Neural progenitor cell (in vitro differentiated cells): ENCODE results near the gene SERPINB6. TPM values are rescaled to one million over a fixed set of nuclear protein-coding genes. Genes with fewer than 3 reads are reported as not detected.

Experiments used
- DNase-seq: peaks from one replicate; pipeline ENCODE4 v3.0.0-alpha.2; 2016; ENCODE audit warnings: low spot score
- H2AFZ ChIP-seq: fragments of 200-600 bp; sonication (generic); replicated peaks from 2 replicates; pipeline ENCODE4 v1.6.1; 2016; ENCODE audit warnings: antibody characterized with exemption
- H3F3A ChIP-seq: fragments of 200-600 bp; sonication (generic); 2 replicates; pipeline ENCODE4 v1.6.1; 2016; ENCODE audit warnings: antibody characterized with exemption, low read depth
- H3K27ac ChIP-seq: fragments of 200-600 bp; sonication (generic); 2 replicates; pipeline ENCODE4 v1.5.1; 2016; ENCODE audit warnings: mild to moderate bottlenecking
- H3K27me3 ChIP-seq: fragments of 200-600 bp; sonication (generic); 2 replicates; pipeline ENCODE4 v1.6.1; 2016; ENCODE audit warnings: mild to moderate bottlenecking, moderate library complexity
- H3K36me3 ChIP-seq: fragments of 200-600 bp; sonication (generic); 2 replicates; pipeline ENCODE4 v1.5.1; 2016
- H3K4me1 ChIP-seq: fragments of 200-600 bp; sonication (generic); 2 replicates; pipeline ENCODE4 v1.6.1; 2016; ENCODE audit warnings: mixed run types
- H3K4me2 ChIP-seq: fragments of 200-600 bp; sonication (generic); 2 replicates; pipeline ENCODE4 v1.6.1; 2016
- H3K4me3 ChIP-seq: fragments of 200-600 bp; sonication (generic); 2 replicates; pipeline ENCODE4 v1.5.1; 2016
- H3K79me2 ChIP-seq: fragments of 200-600 bp; sonication (generic); 2 replicates; pipeline ENCODE4 v1.6.1; 2016; ENCODE audit warnings: low read depth
- H3K9ac ChIP-seq: fragments of 200-600 bp; sonication (generic); 2 replicates; pipeline ENCODE4 v1.6.1; 2016
- H3K9me3 ChIP-seq: fragments of 200-600 bp; sonication (generic); 2 replicates; pipeline ENCODE4 v1.5.1; 2016; ENCODE audit warnings: low read depth
- H4K20me1 ChIP-seq: fragments of 200-600 bp; sonication (generic); 2 replicates; pipeline ENCODE4 v1.6.1; 2016; ENCODE audit warnings: low read depth
- H3K27ac Mint-ChIP-seq: 3 replicates; pipeline ENCODE4 v1.8.0; 2021; ENCODE audit warnings: mixed read lengths
- H3K27me3 Mint-ChIP-seq: 2 replicates; pipeline ENCODE4 v1.8.0; 2022; ENCODE audit warnings: low read depth, mild to moderate bottlenecking, inconsistent platforms, moderate library complexity, mixed read lengths; ENCODE audit not compliant: insufficient read depth
- H3K36me3 Mint-ChIP-seq: 3 replicates; pipeline ENCODE4 v1.8.0; 2021; ENCODE audit warnings: mixed read lengths
- H3K4me1 Mint-ChIP-seq: 3 replicates; pipeline ENCODE4 v1.8.0; 2021; ENCODE audit warnings: mixed read lengths
- H3K4me3 Mint-ChIP-seq: 3 replicates; pipeline ENCODE4 v1.8.0; 2021; ENCODE audit warnings: mild to moderate bottlenecking, moderate library complexity, mixed read lengths
- H3K9me3 Mint-ChIP-seq: 3 replicates; pipeline ENCODE4 v1.8.0; 2020; ENCODE audit warnings: mixed read lengths
- CTCF ChIP-seq: fragments of 200-600 bp; sonication (generic); IDR thresholded peaks from 2 replicates; pipeline ENCODE4 v1.5.1; 2017; ENCODE audit warnings: antibody characterized with exemption, mild to moderate bottlenecking
- EZH2 ChIP-seq: fragments of 200-600 bp; sonication (generic); IDR thresholded peaks from 2 replicates; pipeline ENCODE4 v1.6.1; 2017; ENCODE audit warnings: antibody characterized with exemption, mild to moderate bottlenecking, moderate library complexity
- EZH2phosphoT487 ChIP-seq: fragments of 200-600 bp; sonication (generic); IDR thresholded peaks from 2 replicates; pipeline ENCODE4 v1.6.1; 2017; ENCODE audit warnings: antibody characterized with exemption
- total RNA-seq: library from RNA; depleted of rRNA; stranded (reverse); fragments of >200 nt; gene quantifications from 2 replicates; pipeline ENCODE4 v1.2.3, GENCODE V29; 2015; ENCODE audit warnings: low replicate concordance

The SERPINB6 gene
- total RNA-seq, 1 donor from 2014 or later: 13.3 TPM

DNA sequence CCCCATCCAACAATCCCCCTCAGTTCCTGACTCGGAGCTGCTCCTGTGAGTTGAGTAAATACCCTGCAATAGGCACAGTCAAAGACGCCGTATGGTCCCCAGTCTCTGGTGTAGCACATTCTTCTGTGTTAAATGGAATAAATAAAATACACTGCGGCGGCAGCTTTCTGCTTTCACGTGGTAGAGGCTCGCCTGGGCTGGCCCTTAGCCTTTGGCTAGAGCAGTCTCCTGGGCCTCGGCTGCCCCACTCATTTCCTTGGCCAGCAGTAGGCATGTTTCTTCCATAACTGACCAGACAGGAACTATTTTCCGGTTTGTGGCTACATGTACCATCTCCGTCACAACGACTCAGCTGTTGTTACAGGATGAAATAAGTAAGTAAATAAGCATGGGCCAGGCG is 20.7 kb downstream of the SERPINB6 start:
- Histone ChIP-seq H3F3A (no peaks in the 10 kb centered on the region), H3K4me2 (no peak overlapping the region), H3K9me3 (no peaks in the 10 kb centered on the region), H3K27me3 (no peaks in the 10 kb centered on the region), H3K36me3 (no peaks in the 10 kb centered on the region), H3K4me3 (no peak overlapping the region), H3K27ac (no peak overlapping the region), H3K9ac (no peak overlapping the region), H3K4me1 (no peaks in the 10 kb centered on the region), H2AFZ (no peak overlapping the region), H3K79me2 (no peaks in the 10 kb centered on the region), H4K20me1 (no peaks in the 10 kb centered on the region)
- H3K27ac Mint-ChIP-seq: no peak overlapping the region
- peaks cover 23% of the 10 kb centered on the region for H3K36me3 Mint-ChIP-seq
- no peak overlapping the region for H3K4me3 Mint-ChIP-seq
- no peaks in the 10 kb centered on the region for H3K9me3 Mint-ChIP-seq
- no peak for TF ChIP-seq EZH2
- no peak for TF ChIP-seq EZH2phosphoT487
- no peak for TF ChIP-seq CTCF
- peaks cover 4% of the 10 kb centered on the region for H3K27me3 Mint-ChIP-seq
- no peak for DNase-seq
- peaks cover 16% of the 10 kb centered on the region for H3K4me1 Mint-ChIP-seq

DNA sequence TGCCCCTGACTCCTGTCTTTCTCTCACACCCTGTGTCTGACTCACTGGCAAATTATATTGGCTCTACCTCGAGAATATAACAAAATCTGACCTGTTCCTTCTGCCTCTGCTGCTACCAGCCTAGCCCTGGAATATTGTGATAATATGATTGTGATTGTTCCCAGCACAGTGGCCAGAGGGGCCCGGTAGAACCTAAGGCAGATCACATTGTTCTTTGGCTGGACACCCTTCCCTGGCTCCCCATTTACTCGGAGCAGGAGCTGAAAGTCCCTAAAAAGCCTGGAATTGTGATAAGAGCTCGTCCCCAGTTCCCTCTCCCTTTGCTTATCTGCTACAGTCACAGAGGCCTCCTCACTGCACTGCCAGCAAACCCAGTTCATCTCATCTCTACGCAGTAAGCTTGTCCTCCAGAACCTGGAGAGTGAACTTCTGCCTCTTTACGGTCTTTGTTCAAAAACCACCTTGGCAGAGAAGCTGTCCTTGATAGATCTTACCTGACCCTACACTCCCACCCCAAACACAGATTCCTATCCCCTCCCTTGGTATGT is 21.8 kb downstream of the SERPINB6 start:
- peaks cover 4% of the 10 kb centered on the region for H3K27me3 Mint-ChIP-seq

DNA sequence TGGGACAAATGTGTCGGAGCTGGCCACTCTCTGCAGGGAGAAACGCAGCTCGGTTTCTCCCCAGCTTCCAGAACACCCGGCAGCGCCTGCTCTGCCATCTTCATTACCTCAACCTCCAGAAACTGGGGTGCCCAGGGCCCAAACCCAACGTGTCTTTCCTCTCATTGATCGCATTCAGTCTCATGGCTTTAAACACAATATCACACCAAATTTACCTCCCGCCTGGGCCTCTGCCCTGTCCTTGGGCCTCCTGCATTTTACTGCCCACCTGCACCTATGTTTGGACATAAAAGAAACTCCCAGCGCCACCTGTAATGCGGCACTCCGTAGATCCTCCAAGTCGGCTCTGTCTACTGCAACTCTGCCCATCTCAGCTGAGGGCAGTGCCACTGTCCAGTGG is 22.2 kb downstream of the SERPINB6 start:
- Histone ChIP-seq H3K79me2 (no peaks in the 10 kb centered on the region), H4K20me1 (no peaks in the 10 kb centered on the region), H3F3A (no peaks in the 10 kb centered on the region), H3K4me3 (no peak overlapping the region), H3K27me3 (no peaks in the 10 kb centered on the region), H2AFZ (no peak overlapping the region), H3K9ac (no peak overlapping the region), H3K4me1 (no peaks in the 10 kb centered on the region), H3K27ac (no peak overlapping the region), H3K4me2 (no peak overlapping the region), H3K9me3 (no peaks in the 10 kb centered on the region), H3K36me3 (no peaks in the 10 kb centered on the region)
- no peaks in the 10 kb centered on the region for H3K9me3 Mint-ChIP-seq
- peaks cover 17% of the 10 kb centered on the region for H3K36me3 Mint-ChIP-seq
- no peak for TF ChIP-seq CTCF
- TF ChIP-seq EZH2phosphoT487: no peak
- TF ChIP-seq EZH2: no peak
- peaks cover 3% of the 10 kb centered on the region for H3K27me3 Mint-ChIP-seq
- no peak for DNase-seq
- H3K4me1 Mint-ChIP-seq: peaks cover 16% of the 10 kb centered on the region
- H3K4me3 Mint-ChIP-seq: peak overlapping the region; percentile 44
- H3K27ac Mint-ChIP-seq: peak overlapping the region; percentile 59

More for the DNA sequence above, 21.8 kb downstream of the SERPINB6 start:
- Mint-ChIP-seq H3K36me3 (peaks cover 21% of the 10 kb centered on the region), H3K4me3 (peak overlapping the region; percentile 44), H3K9me3 (no peaks in the 10 kb centered on the region), H3K27ac (peak overlapping the region; percentile 23), H3K4me1 (peaks cover 18% of the 10 kb centered on the region)
- no peaks in the 10 kb centered on the region for H3K9me3 ChIP-seq
- no peak overlapping the region for H2AFZ ChIP-seq
- no peaks in the 10 kb centered on the region for H3F3A ChIP-seq
- no peak overlapping the region for H3K27ac ChIP-seq
- DNase-seq: no peak
- H4K20me1 ChIP-seq: no peaks in the 10 kb centered on the region
- H3K4me3 ChIP-seq: no peak overlapping the region
- no peak overlapping the region for H3K4me2 ChIP-seq
- H3K79me2 ChIP-seq: no peaks in the 10 kb centered on the region
- TF ChIP-seq EZH2phosphoT487: no peak
- TF ChIP-seq CTCF: no peak
- TF ChIP-seq EZH2: no peak
- H3K27me3 ChIP-seq: no peaks in the 10 kb centered on the region
- no peaks in the 10 kb centered on the region for H3K4me1 ChIP-seq
- H3K36me3 ChIP-seq: no peaks in the 10 kb centered on the region
- no peak overlapping the region for H3K9ac ChIP-seq
